ENCODE results near the gene FUT4. TPM values are rescaled to one million over a fixed set of nuclear protein-coding genes. Genes with fewer than 3 reads are reported as not detected.

The FUT4 gene
- total RNA-seq, 1 experiment from 2014 or later = 5.7 TPM

GRCh38 chr11:94577841-94578240 is 34.1 kb downstream of the FUT4 start:
- H3K9me2 ChIP-seq (ENCODE audit: insufficient read depth) = no peaks in the 10 kb centered on the region
- TF ChIP-seq SP1 (IDR thresholded peaks at IDR 0.05; ENCODE audit: low read depth) = no peak
- TF ChIP-seq ZNF274 (IDR thresholded peaks at IDR 0.05; ENCODE audit: low read depth, low read length) = no peak
- TF ChIP-seq EZH2 (IDR thresholded peaks at IDR 0.05) = no peak
- no peak for TF ChIP-seq SRF (IDR thresholded peaks at IDR 0.05; ENCODE audit: low read depth)
- TF ChIP-seq CTCF (IDR thresholded peaks at IDR 0.05 in 2 of 3, conservative IDR thresholded peaks at IDR 0.05 in 1 of 3; ENCODE audit: borderline replicate concordance in 1 of 3, insufficient read depth in 1 of 3, low read depth in 2 of 3, low read length in 2 of 3) = no peak
- no peak for TF ChIP-seq REST (IDR thresholded peaks at IDR 0.05; ENCODE audit: low read depth)
- TF ChIP-seq MAX (IDR thresholded peaks at IDR 0.05) = no peak
- no peak for TF ChIP-seq YY1 (IDR thresholded peaks at IDR 0.05; ENCODE audit: extremely low read depth, insufficient replicate concordance, low read depth, low read length)
- no peak for TF ChIP-seq ATF3 (IDR thresholded peaks at IDR 0.05)
- TF ChIP-seq RAD21 (IDR thresholded peaks at IDR 0.05; ENCODE audit: low read depth) = no peak
- no peak for TF ChIP-seq EZH2phosphoT487 (IDR thresholded peaks at IDR 0.05; ENCODE audit: borderline replicate concordance)
- H3K4me3 ChIP-seq (replicated peaks in 1 of 2; ENCODE audit: low read depth in 1 of 2, low read length in 2 of 2) = no peak overlapping the region
- no TSS peak for BruUV-seq (replicated peaks)
- H2AFZ ChIP-seq (ENCODE audit: low read depth, low read length, poor library complexity, severe bottlenecking) = no peak overlapping the region
- ChIA-PET CTCF (no interaction called here), RAD21 (ENCODE audit: low non-redundant PET in 1 of 2, low total read pairs in 2 of 2, uncharacterized antibody in 2 of 2, unreplicated experiment in 2 of 2) (no interaction called here), POLR2A (no interaction called here)
- no peak overlapping the region for H3K4me2 ChIP-seq (ENCODE audit: low read length)
- no peaks in the 10 kb centered on the region; the same call in 1 of the 2 replicates for H3K27me3 ChIP-seq (ENCODE audit: insufficient read depth, low read length)
- intact Hi-C loops (cut with micrococcal nuclease) = no loop called here
- H3K79me2 ChIP-seq (ENCODE audit: insufficient read depth, low read length) = no peaks in the 10 kb centered on the region
- no peak for ATAC-seq
- no peak overlapping the region for H3K27ac ChIP-seq (ENCODE audit: low read depth, low read length)
- H3K36me3 ChIP-seq (ENCODE audit: control insufficient read depth in 1 of 2, insufficient read depth in 2 of 2, low read length in 2 of 2) = no peaks in the 10 kb centered on the region
- H3K9ac ChIP-seq (ENCODE audit: low read length) = no peak overlapping the region
- no peaks in the 10 kb centered on the region for H4K20me1 ChIP-seq (ENCODE audit: insufficient read depth)
- H3K4me1 ChIP-seq (ENCODE audit: control insufficient read depth in 1 of 2, insufficient read depth in 2 of 2, low read length in 2 of 2) = no peaks in the 10 kb centered on the region
- no peak for DNase-seq (ENCODE audit: low read depth, low spot score)
- H3K9me3 ChIP-seq (ENCODE audit: control insufficient read depth in 1 of 2, insufficient read depth in 1 of 2, low read depth in 1 of 2, low read length in 2 of 2) = no peaks in the 10 kb centered on the region
